Measurements from ENCODE around the gene AMPH. TPM values are rescaled to one million over a fixed set of nuclear protein-coding genes. Genes with fewer than 3 reads are reported as not detected.
"Not testable (repeated sequence)": the region's sequence is repeated elsewhere in the genome, so short reads cannot be mapped to it uniquely, and the experiment has no call there.

Gene AMPH
- total RNA-seq, 1 donor from 2014 or later = 32.4 TPM

DNA sequence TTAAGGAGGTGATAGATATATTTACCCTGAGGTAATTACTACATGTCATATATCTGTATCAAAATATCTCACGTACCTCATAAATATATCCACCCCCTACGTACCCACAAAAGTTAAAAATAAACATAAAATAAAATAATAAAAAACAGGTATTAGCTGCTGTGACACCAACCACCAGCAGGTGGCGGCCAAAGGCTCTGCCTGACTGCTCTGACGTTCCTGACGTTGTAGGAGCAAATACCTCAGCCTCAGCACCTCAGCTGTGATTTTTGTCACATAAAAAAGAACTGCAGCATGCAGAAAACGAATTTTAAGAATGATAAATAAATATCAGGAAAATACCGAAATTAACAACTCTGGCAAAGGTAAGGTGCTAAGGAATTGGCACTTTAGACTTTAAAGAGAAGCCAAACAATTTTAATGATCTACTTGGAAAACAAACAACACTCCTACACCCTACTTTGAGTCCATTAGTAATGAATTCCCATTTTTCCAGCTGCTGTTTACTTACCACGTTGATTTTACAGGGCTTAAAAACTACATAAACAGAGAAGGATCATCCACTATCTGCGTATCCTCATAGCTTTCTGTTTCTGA lies 232.3 kb downstream of the AMPH start:
- Mint-ChIP-seq H3K4me1 (peaks cover 5% of the 10 kb centered on the region), H3K27ac (ENCODE audit: unreplicated experiment) (no peak overlapping the region), H3K9me3 (peaks cover 4% of the 10 kb centered on the region), H3K36me3 (ENCODE audit: low read depth) (peaks cover 4% of the 10 kb centered on the region), H3K4me3 (no peak overlapping the region), H3K27me3 (ENCODE audit: low read depth) (no peaks in the 10 kb centered on the region)
- DNase-seq (ENCODE audit: low read depth, low spot score) = peak; percentile 45
- TF ChIP-seq CTCF (conservative IDR thresholded peaks at IDR 0.05) = peak; percentile 94

GRCh38 chr7:38396852-38397251 lies 234.3 kb downstream of the AMPH start:
- Mint-ChIP-seq H3K4me3 (no peak overlapping the region), H3K27me3 (ENCODE audit: low read depth) (no peaks in the 10 kb centered on the region), H3K9me3 (peaks cover 4% of the 10 kb centered on the region), H3K36me3 (ENCODE audit: low read depth) (peaks cover 7% of the 10 kb centered on the region), H3K27ac (ENCODE audit: unreplicated experiment) (no peak overlapping the region), H3K4me1 (peaks cover 5% of the 10 kb centered on the region)
- DNase-seq (ENCODE audit: low read depth, low spot score) = no peak
- TF ChIP-seq CTCF (conservative IDR thresholded peaks at IDR 0.05) = no peak

- not testable (repeated sequence) for H3K36me3 Mint-ChIP-seq (ENCODE audit: low read depth); H3K9me3 Mint-ChIP-seq; H3K27ac Mint-ChIP-seq (ENCODE audit: unreplicated experiment); H3K4me1 Mint-ChIP-seq; DNase-seq (ENCODE audit: low read depth, low spot score); H3K27me3 Mint-ChIP-seq (ENCODE audit: low read depth); H3K4me3 Mint-ChIP-seq
Observed at GRCh38 chr7:38395921-38396552, 235.1 kb downstream of the AMPH start.

DNA sequence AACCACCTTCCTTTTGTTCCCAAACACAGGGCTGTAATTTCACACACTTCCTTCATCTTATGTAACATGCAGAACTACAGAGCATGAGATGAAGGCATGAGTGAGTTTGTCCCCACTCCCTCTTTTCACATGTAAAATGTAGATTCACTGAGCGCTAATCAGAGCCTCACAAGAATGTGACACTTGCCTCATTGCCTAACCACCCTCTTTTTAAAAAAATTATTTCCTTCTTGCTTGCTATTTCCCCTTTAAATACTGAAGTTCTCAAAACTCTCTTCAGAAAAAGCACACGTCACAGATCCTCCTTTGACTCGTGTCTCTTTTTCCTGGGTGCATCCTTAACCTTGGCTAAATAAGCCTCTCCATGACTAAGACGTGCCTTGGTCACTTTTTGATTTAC lies 236.5 kb downstream of the AMPH start:
- Mint-ChIP-seq H3K4me3 (no peak overlapping the region), H3K9me3 (peaks cover 4% of the 10 kb centered on the region), H3K27me3 (ENCODE audit: low read depth) (no peaks in the 10 kb centered on the region), H3K36me3 (ENCODE audit: low read depth) (peaks cover 7% of the 10 kb centered on the region), H3K27ac (ENCODE audit: unreplicated experiment) (no peak overlapping the region), H3K4me1 (peaks cover 5% of the 10 kb centered on the region)
- no peak for DNase-seq (ENCODE audit: low read depth, low spot score)
- TF ChIP-seq CTCF (conservative IDR thresholded peaks at IDR 0.05) = no peak

GRCh38 chr7:38393874-38394273 lies 237.3 kb downstream of the AMPH start:
- no peak overlapping the region for H3K27ac Mint-ChIP-seq (ENCODE audit: unreplicated experiment)
- H3K9me3 Mint-ChIP-seq = peaks cover 4% of the 10 kb centered on the region
- DNase-seq (ENCODE audit: low read depth, low spot score) = no peak
- H3K4me1 Mint-ChIP-seq = peaks cover 5% of the 10 kb centered on the region
- H3K27me3 Mint-ChIP-seq (ENCODE audit: low read depth) = no peaks in the 10 kb centered on the region
- no peak overlapping the region for H3K4me3 Mint-ChIP-seq
- peaks cover 7% of the 10 kb centered on the region for H3K36me3 Mint-ChIP-seq (ENCODE audit: low read depth)
- no peak for TF ChIP-seq CTCF (conservative IDR thresholded peaks at IDR 0.05)

GRCh38 chr7:38391751-38392150 lies 239.4 kb downstream of the AMPH start:
- Mint-ChIP-seq H3K27me3 (ENCODE audit: low read depth) (no peaks in the 10 kb centered on the region), H3K9me3 (peaks cover 7% of the 10 kb centered on the region), H3K4me3 (no peak overlapping the region), H3K4me1 (no peaks in the 10 kb centered on the region), H3K27ac (ENCODE audit: unreplicated experiment) (no peak overlapping the region), H3K36me3 (ENCODE audit: low read depth) (peaks cover 10% of the 10 kb centered on the region)
- TF ChIP-seq CTCF (conservative IDR thresholded peaks at IDR 0.05) = no peak
- no peak for DNase-seq (ENCODE audit: low read depth, low spot score)

All from neural crest cell (in vitro differentiated cells).